Right lobe of liver (tissue), 6 donors: ENCODE data around the gene ATP4A. TPM values are rescaled to one million over a fixed set of nuclear protein-coding genes. Genes with fewer than 3 reads are reported as not detected.

Experiments
- ATAC-seq, 4 donors: fragments of 200-7000 bp; cut with Tn5 transposase; one replicate each; pipeline ENCODE4 v1.9.1; 2020; ENCODE audit warnings: mild to moderate bottlenecking in 4 of 4, moderate library complexity in 4 of 4
- DNase-seq, 3 donors: peaks; one replicate each; pipeline ENCODE4 v3.0.0-alpha.2; 2020
- H3K27ac ChIP-seq, 3 donors: fragments of 200-600 bp; one replicate each; pipeline ENCODE4 v1.8.0; 2022
- H3K27me3 ChIP-seq, 2 donors: fragments of 200-600 bp; one replicate each; pipeline ENCODE4 v1.8.0; 2022
- H3K36me3 ChIP-seq, 4 donors: fragments of 200-600 bp; sonication (generic) in 1 of 4; one replicate each; pipeline versions ENCODE4 v1.5.1 to v1.8.0; 2017 to 2022; ENCODE audit warnings: control low read depth in 1 of 4
- H3K4me1 ChIP-seq, 4 donors: fragments of 200-600 bp; sonication (generic) in 1 of 4; one replicate each; pipeline versions ENCODE4 v1.5.1 to v1.8.0; 2017 to 2022; ENCODE audit warnings: control low read depth in 1 of 4
- H3K4me3 ChIP-seq, 3 donors: fragments of 200-600 bp; one replicate each; pipeline ENCODE4 v1.8.0; 2022
- H3K9me3 ChIP-seq, 4 donors: fragments of 200-600 bp; sonication (generic) in 1 of 4; one replicate each; pipeline versions ENCODE4 v1.5.1 to v1.8.0; 2017 to 2022; ENCODE audit warnings: control low read depth in 1 of 4
- POLR2A ChIP-seq: fragments of 450-650 bp; IDR thresholded peaks from one replicate; pipeline ENCODE4 v1.6.1; 2017; ENCODE audit warnings: antibody characterized with exemption, mild to moderate bottlenecking
- WGBS: methylation state at CpG from one replicate; pipeline ENCODE4 v1.1.6; 2018; ENCODE audit warnings: low coverage, low lambda C conversion rate; ENCODE audit not compliant: insufficient coverage; ENCODE audit errors: missing lambda C conversion rate; 5-methylcytosine and 5-hydroxymethylcytosine counted together
- intact Hi-C, 2 donors: fragments of 100-400 bp; cut with DNase I; formaldehyde crosslinking; loops; one replicate each; pipeline versions ENCODE4 v1.11.2 to v1.14.1; 2022
- total RNA-seq, 6 experiments: library from RNA; depleted of rRNA in 2 of 6; stranded (reverse); fragments of >200 nt in 2 of 6; fragmentation: NEBNext Ultra II Directional in 3 of 6; extraction: Animal tissue kit (Norgen Biotek cat#: 25700) in 3 of 6; gene quantifications; one replicate each; pipeline versions ENCODE4 v1.1.0 to v1.2.4, GENCODE V29; 2016 to 2023
- TF ChIP-seq, protein P1 (sequence below), 4 donors: fragments of 200-600 bp in 3 of 4; fragments of 450-650 bp in 1 of 4; IDR thresholded peaks; one replicate each; pipeline versions ENCODE4 v1.5.1 to v1.8.0; 2016 to 2022; ENCODE audit warnings: antibody characterized with exemption in 4 of 4, mild to moderate bottlenecking in 2 of 4
- donor health status: DM: no; HTN: yes; CAD: no.
- donor health status: DM: no; HTN: no; CAD: no.
- donor health status: DM: no; HTN: no; CAD: no.
- donor health status: DM: no; HTN: yes; CAD: no.
- donor health status: DM: no; HTN: yes; CAD: no.

Gene ATP4A
- total RNA-seq, 6 experiments from 2014 or later, result 0.06 TPM; not detected in 5

DNA sequence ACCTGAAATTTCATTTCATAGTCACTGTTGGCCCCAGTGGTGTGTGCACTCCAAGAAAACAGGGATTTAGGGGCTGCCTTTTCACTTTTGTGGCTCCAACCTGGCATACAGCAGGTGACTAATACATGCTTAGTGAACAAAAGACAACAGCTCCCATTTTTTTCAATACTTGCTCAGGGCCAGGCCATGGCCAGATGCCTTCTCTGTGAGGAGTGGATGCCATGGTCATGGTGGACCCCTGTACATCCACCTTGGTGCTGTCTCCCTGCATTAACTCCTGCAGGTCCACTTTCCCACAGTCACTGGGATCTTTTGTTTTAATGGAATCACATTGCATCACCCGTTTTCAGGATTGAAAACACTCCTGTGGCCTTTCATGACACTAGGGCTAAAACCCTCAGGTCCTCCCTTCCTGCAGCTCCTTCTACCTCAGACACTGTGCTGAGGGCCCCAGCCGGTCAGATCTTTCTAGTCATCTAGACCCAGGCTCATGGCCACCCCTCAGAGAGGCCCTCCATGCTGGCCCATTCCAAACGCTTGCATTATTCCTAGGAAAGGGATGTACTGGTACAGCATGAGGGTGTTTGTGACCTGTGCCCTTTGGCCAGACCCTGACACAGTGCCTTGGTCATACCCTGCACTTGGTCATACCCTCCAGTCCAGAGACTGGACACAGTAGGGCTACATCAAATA, 19.2 kb downstream of the ATP4A start:
- no CpG with 5 or more reads among the region's 3 CpGs for WGBS
- TF ChIP-seq, protein P1, sequence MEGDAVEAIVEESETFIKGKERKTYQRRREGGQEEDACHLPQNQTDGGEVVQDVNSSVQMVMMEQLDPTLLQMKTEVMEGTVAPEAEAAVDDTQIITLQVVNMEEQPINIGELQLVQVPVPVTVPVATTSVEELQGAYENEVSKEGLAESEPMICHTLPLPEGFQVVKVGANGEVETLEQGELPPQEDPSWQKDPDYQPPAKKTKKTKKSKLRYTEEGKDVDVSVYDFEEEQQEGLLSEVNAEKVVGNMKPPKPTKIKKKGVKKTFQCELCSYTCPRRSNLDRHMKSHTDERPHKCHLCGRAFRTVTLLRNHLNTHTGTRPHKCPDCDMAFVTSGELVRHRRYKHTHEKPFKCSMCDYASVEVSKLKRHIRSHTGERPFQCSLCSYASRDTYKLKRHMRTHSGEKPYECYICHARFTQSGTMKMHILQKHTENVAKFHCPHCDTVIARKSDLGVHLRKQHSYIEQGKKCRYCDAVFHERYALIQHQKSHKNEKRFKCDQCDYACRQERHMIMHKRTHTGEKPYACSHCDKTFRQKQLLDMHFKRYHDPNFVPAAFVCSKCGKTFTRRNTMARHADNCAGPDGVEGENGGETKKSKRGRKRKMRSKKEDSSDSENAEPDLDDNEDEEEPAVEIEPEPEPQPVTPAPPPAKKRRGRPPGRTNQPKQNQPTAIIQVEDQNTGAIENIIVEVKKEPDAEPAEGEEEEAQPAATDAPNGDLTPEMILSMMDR (IDR thresholded peaks at IDR 0.05), result no peak
- TF ChIP-seq POLR2A, result no peak
- DNase-seq (no peak), ATAC-seq (no peak)
- H3K9me3 ChIP-seq, result no peaks in the 10 kb centered on the region
- peak overlapping the region; percentile 77 to 100 (median 99) for H3K4me3 ChIP-seq
- peaks cover 0 to 9% (median 4%) of the 10 kb centered on the region in 4 donors for H3K4me1 ChIP-seq
- H3K36me3 ChIP-seq, result no peaks in the 10 kb centered on the region
- H3K27ac ChIP-seq, result no peak overlapping the region
- H3K27me3 ChIP-seq, result no peaks in the 10 kb centered on the region
- intact Hi-C loops, result no loop called here

DNA sequence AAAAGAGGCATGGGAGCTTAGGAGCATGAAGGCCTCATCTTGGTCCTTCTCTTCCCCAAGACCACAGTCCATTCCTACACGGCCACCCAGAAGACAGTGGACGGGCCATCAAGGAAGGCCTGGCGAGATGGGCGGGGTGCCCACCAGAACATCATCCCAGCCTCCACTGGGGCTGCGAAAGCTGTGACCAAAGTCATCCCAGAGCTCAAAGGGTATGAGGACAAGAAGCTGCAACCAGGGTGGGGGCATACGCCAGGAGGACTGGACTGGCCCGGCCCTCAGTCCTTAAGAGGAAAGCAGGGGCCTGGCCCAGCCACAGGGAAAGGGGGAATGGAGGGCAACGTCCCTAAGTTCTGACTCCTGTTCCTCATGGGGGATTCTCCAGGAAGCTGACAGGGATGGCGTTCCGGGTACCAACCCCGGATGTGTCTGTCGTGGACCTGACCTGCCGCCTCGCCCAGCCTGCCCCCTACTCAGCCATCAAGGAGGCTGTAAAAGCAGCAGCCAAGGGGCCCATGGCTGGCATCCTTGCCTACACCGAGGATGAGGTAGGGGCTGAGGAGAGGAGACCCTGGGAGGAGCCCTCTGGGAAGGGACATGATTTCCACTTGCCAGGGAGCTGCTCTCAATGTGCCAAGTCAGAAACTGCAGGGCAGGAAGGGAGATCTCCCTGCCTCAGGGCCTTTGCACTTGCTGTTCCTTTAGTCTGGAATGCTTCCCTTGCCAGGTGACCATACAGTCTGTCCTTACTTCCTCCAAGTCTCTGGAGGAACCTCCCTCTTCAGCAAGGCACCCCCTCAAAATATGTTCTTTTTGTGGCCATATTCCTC, 20.0 kb downstream of the ATP4A start:
- Histone ChIP-seq H3K27ac (no peak overlapping the region), H3K9me3 (no peaks in the 10 kb centered on the region), H3K27me3 (no peaks in the 10 kb centered on the region), H3K4me3 (no peak overlapping the region), H3K4me1 (peaks cover 0 to 9% (median 4%) of the 10 kb centered on the region in 4 donors), H3K36me3 (no peaks in the 10 kb centered on the region)
- intact Hi-C loops, result no loop called here
- DNase-seq, result no peak
- 94% methylated on average over 2 of the region's 15 CpGs for WGBS
- TF ChIP-seq, protein P1 (IDR thresholded peaks at IDR 0.05), result no peak
- TF ChIP-seq POLR2A, result no peak
- ATAC-seq, result no peak

DNA sequence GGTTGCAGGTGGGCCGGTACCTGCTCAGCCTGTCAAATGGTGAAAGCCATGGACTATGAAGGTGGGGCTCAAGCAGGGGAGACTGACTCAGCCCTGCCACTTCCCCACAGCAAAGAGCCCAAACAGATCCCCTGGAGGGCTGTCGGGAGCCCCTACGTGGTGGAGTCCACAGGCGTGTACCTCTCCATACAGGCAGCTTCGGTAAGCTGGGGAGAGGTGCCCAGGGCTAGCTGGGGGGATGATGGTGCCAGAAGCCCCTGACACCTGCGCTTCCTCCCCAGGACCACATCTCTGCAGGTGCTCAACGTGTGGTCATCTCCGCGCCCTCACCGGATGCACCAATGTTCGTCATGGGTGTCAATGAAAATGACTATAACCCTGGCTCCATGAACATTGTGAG, 21.2 kb downstream of the ATP4A start:
- WGBS, result 100% methylated on average over 3 of the region's 11 CpGs
- Histone ChIP-seq H3K27ac (no peak overlapping the region), H3K36me3 (no peaks in the 10 kb centered on the region), H3K9me3 (no peaks in the 10 kb centered on the region), H3K4me3 (no peak overlapping the region), H3K4me1 (peaks cover 0 to 9% (median 4%) of the 10 kb centered on the region in 4 donors), H3K27me3 (no peaks in the 10 kb centered on the region)
- intact Hi-C loops, result no loop called here
- TF ChIP-seq, protein P1 (IDR thresholded peaks at IDR 0.05), result no peak
- no peak for TF ChIP-seq POLR2A
- DNase-seq (no peak), ATAC-seq (no peak)

DNA sequence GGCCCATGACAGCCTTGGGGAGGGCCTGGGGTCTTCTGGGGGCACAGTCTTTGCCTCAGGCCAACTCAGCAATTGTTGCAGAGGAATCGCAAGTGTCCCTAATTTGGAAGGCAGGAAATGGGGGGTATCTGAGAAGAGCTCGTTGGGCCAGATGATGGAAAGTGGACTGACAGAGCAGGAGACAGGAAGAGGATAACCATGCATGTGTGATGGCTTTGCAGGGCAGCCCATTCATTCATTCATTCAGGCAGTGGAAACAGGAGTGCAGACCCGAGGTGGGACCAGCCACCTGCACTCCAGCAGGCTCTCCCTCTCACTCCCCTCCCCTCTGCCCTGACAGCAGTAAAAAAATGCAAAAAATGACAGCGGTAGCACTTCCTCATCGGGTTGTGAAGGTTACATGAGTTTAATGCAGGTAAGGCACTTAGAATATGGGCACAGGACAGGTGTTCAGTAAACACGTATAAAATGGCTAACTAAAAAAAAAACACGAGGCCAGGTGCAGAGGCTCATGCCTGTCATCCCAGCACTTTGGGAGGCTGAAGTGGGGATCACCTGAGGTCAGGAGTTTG, 23.0 kb downstream of the ATP4A start:
- Histone ChIP-seq H3K4me1 (no peaks in the 10 kb centered on the region), H3K27me3 (no peaks in the 10 kb centered on the region), H3K4me3 (no peak overlapping the region), H3K27ac (no peak overlapping the region), H3K36me3 (no peaks in the 10 kb centered on the region), H3K9me3 (no peaks in the 10 kb centered on the region)
- TF ChIP-seq POLR2A, result no peak
- TF ChIP-seq, protein P1 (IDR thresholded peaks at IDR 0.05), result no peak
- 70% methylated on average over 5 of the region's 7 CpGs for WGBS
- DNase-seq (no peak), ATAC-seq (no peak)
- intact Hi-C loops, result no loop called here
